HEK293 (cell line): Measurements from ENCODE around the gene KDM2B.

Experiments
- CTCF ChIA-PET: fragments of 350-600 bp; formaldehyde crosslinking; extraction: SDS; loops from one replicate; lab custom pipeline; 2021; ENCODE audit warnings: antibody characterized with exemption; lab: Yijun Ruan, JAX
- POLR2A ChIA-PET: fragments of 300-600 bp; formaldehyde crosslinking; extraction: SDS; loops from one replicate; lab custom pipeline; 2020; ENCODE audit warnings: antibody characterized with exemption, inconsistent platforms; lab: Yijun Ruan, JAX
- H3K27ac ChIP-seq: fragments of 200-500 bp; sonication (Bioruptor generic); 2 replicates; pipeline ENCODE4 v1.5.1; 2014; ENCODE audit warnings: low read depth, low read length, control low read depth, inconsistent platforms; ENCODE audit errors: extremely low read depth
- H3K36me3 ChIP-seq, 2 experiments: fragments of 200-500 bp in 1 of 2; sonication (Bioruptor generic) in 1 of 2; 1 replicate in 1 of 2; 2 replicates in 1 of 2; pipeline ENCODE4 v1.5.1; 2014 to 2017; ENCODE audit warnings: inconsistent platforms in 2 of 2, low read length in 2 of 2; ENCODE audit not compliant: control insufficient read depth in 2 of 2, insufficient read depth in 1 of 2
- H3K4me1 ChIP-seq: fragments of 200-500 bp; sonication (Bioruptor generic); 2 replicates; pipeline ENCODE4 v1.5.1; 2014; ENCODE audit warnings: mild to moderate bottlenecking, low read length, inconsistent platforms; ENCODE audit not compliant: control insufficient read depth, insufficient read depth
- H3K4me3 ChIP-seq: 2 replicates; pipeline ENCODE4 v1.5.1; 2011; ENCODE audit warnings: low read depth, mild to moderate bottlenecking, control low read depth, low read length, moderate library complexity
- H3K9me3 ChIP-seq: fragments of 200-500 bp; sonication (Bioruptor generic); 2 replicates; pipeline ENCODE4 v1.5.1; 2014; ENCODE audit warnings: low read depth, low read length, inconsistent platforms; ENCODE audit not compliant: control insufficient read depth, insufficient read depth
- MZF1 ChIP-seq: fragments of 450-650 bp; formaldehyde crosslinking; IDR thresholded peaks from 2 replicates; pipeline ENCODE4 v1.5.1; 2017; ENCODE audit warnings: missing biosample characterization, missing genetic modification characterization, borderline replicate concordance
- SETDB1 ChIP-seq: IDR thresholded peaks from one replicate; pipeline ENCODE4 v1.6.1; 2017; ENCODE audit warnings: mild to moderate bottlenecking, low read length, moderate library complexity, mixed read lengths; ENCODE audit not compliant: insufficient read length
- ZBTB49 ChIP-seq: fragments of 450-650 bp; formaldehyde crosslinking; IDR thresholded peaks from 2 replicates; pipeline ENCODE4 v1.5.1; 2016; ENCODE audit warnings: missing biosample characterization, missing genetic modification characterization, low read depth
- ZBTB7A ChIP-seq: fragments of 450-650 bp; formaldehyde crosslinking; IDR thresholded peaks from 2 replicates; pipeline ENCODE4 v1.5.1; 2016; ENCODE audit warnings: low read depth, missing biosample characterization, missing genetic modification characterization
- ZEB2 ChIP-seq: fragments of 450-650 bp; formaldehyde crosslinking; IDR thresholded peaks from 2 replicates; pipeline ENCODE4 v1.5.1; 2016; ENCODE audit warnings: missing biosample characterization, missing genetic modification characterization
- ZNF10 ChIP-seq: fragments of 450-650 bp; formaldehyde crosslinking; IDR thresholded peaks from 2 replicates; pipeline ENCODE4 v1.5.1; 2017; ENCODE audit warnings: missing biosample characterization, missing genetic modification characterization
- ZNF121 ChIP-seq: fragments of 450-650 bp; formaldehyde crosslinking; IDR thresholded peaks from 2 replicates; pipeline ENCODE4 v1.5.1; 2016; ENCODE audit warnings: missing biosample characterization, missing genetic modification characterization
- ZNF140 ChIP-seq: fragments of 450-650 bp; formaldehyde crosslinking; IDR thresholded peaks from 2 replicates; pipeline ENCODE4 v1.5.1; 2016; ENCODE audit warnings: missing biosample characterization, missing genetic modification characterization
- ZNF18 ChIP-seq: fragments of 450-650 bp; formaldehyde crosslinking; IDR thresholded peaks from 2 replicates; pipeline ENCODE4 v1.5.1; 2016; ENCODE audit warnings: missing biosample characterization, missing genetic modification characterization
- ZNF221 ChIP-seq: fragments of 450-650 bp; formaldehyde crosslinking; IDR thresholded peaks from 2 replicates; pipeline ENCODE4 v1.5.1; 2017; ENCODE audit warnings: missing biosample characterization, missing genetic modification characterization, borderline replicate concordance
- ZNF23 ChIP-seq: fragments of 450-650 bp; formaldehyde crosslinking; IDR thresholded peaks from 2 replicates; pipeline ENCODE4 v1.5.1; 2016; ENCODE audit warnings: missing biosample characterization, missing genetic modification characterization, borderline replicate concordance
- ZNF248 ChIP-seq: fragments of 450-650 bp; formaldehyde crosslinking; IDR thresholded peaks from 2 replicates; pipeline ENCODE4 v1.5.1; 2017; ENCODE audit warnings: missing biosample characterization, missing genetic modification characterization
- ZNF624 ChIP-seq: fragments of 450-650 bp; formaldehyde crosslinking; IDR thresholded peaks from 2 replicates; pipeline ENCODE4 v1.5.1; 2017; ENCODE audit warnings: missing biosample characterization, missing genetic modification characterization
- ZNF629 ChIP-seq: fragments of 450-650 bp; formaldehyde crosslinking; IDR thresholded peaks from 2 replicates; pipeline ENCODE4 v1.5.1; 2017; ENCODE audit warnings: missing biosample characterization, missing genetic modification characterization
- ZNF664 ChIP-seq: fragments of 450-650 bp; formaldehyde crosslinking; IDR thresholded peaks from 2 replicates; pipeline ENCODE4 v1.5.1; 2016; ENCODE audit warnings: missing biosample characterization, missing genetic modification characterization
- ZNF707 ChIP-seq: fragments of 450-650 bp; formaldehyde crosslinking; IDR thresholded peaks from 2 replicates; pipeline ENCODE4 v1.5.1; 2016; ENCODE audit warnings: missing biosample characterization, missing genetic modification characterization
- ZNF792 ChIP-seq: fragments of 450-650 bp; formaldehyde crosslinking; IDR thresholded peaks from 2 replicates; pipeline ENCODE4 v1.5.1; 2016; ENCODE audit warnings: missing biosample characterization, missing genetic modification characterization
- TF ChIP-seq, protein P1 (sequence below): fragments of 450-650 bp; formaldehyde crosslinking; optimal IDR thresholded peaks from 2 replicates; pipeline ENCODE3; 2016; ENCODE audit warnings: missing biosample characterization, mild to moderate bottlenecking, missing genetic modification characterization
- TF ChIP-seq, protein P2 (sequence below): fragments of 450-650 bp; formaldehyde crosslinking; IDR thresholded peaks from 2 replicates; pipeline ENCODE4 v1.5.1; 2016; ENCODE audit warnings: missing biosample characterization, missing genetic modification characterization

KDM2B gene

GRCh38 chr12:121439715-121440114 lies 141.1 kb downstream of the KDM2B start:
- peaks cover 30 to 82% of the 10 kb centered on the region in 2 experiments for H3K36me3 ChIP-seq
- no peak for TF ChIP-seq ZNF121
- TF ChIP-seq, all 188 proteins: peak for 0
- POLR2A ChIA-PET, result no interaction called here
- Histone ChIP-seq H3K4me1 (no peaks in the 10 kb centered on the region), H3K9me3 (no peaks in the 10 kb centered on the region), H3K27ac (no peak overlapping the region), H3K4me3 (no peak overlapping the region)
- CTCF ChIA-PET, result interaction anchor here (0.6 kb wide), 1 partner anchor 240 kb away, joined by 4 read pairs; no protein-coding TSS in a partner anchor

- Histone ChIP-seq H3K4me1 (no peaks in the 10 kb centered on the region), H3K9me3 (no peaks in the 10 kb centered on the region)
- TF ChIP-seq ZNF792 (tag by site-specific recombination), result no peak
- TF ChIP-seq, protein P1, sequence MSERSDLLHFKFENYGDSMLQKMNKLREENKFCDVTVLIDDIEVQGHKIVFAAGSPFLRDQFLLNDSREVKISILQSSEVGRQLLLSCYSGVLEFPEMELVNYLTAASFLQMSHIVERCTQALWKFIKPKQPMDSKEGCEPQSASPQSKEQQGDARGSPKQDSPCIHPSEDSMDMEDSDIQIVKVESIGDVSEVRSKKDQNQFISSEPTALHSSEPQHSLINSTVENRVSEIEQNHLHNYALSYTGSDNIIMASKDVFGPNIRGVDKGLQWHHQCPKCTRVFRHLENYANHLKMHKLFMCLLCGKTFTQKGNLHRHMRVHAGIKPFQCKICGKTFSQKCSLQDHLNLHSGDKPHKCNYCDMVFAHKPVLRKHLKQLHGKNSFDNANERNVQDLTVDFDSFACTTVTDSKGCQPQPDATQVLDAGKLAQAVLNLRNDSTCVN (tag by site-specific recombination), result no peak
- TF ChIP-seq, protein P2, sequence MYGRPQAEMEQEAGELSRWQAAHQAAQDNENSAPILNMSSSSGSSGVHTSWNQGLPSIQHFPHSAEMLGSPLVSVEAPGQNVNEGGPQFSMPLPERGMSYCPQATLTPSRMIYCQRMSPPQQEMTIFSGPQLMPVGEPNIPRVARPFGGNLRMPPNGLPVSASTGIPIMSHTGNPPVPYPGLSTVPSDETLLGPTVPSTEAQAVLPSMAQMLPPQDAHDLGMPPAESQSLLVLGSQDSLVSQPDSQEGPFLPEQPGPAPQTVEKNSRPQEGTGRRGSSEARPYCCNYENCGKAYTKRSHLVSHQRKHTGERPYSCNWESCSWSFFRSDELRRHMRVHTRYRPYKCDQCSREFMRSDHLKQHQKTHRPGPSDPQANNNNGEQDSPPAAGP, result no peak
- TF ChIP-seq ZNF140 (tag by site-specific recombination), result no peak
- TF ChIP-seq ZNF664 (tag by site-specific recombination), result no peak
- no peak for TF ChIP-seq ZEB2
- TF ChIP-seq ZNF629, result no peak
- TF ChIP-seq ZBTB49 (tag by site-specific recombination), result no peak
- TF ChIP-seq ZNF221 (tag by site-specific recombination), result no peak
- no peak for TF ChIP-seq ZNF23 (tag by site-specific recombination)
- TF ChIP-seq SETDB1, result no peak
- no peak for TF ChIP-seq ZNF18 (tag by site-specific recombination)
- no peak for TF ChIP-seq ZNF248 (tag by site-specific recombination)
- TF ChIP-seq ZNF707, result no peak
- TF ChIP-seq ZNF10 (tag by site-specific recombination), result no peak
- TF ChIP-seq ZBTB7A (tag by site-specific recombination), result no peak
- no peak for TF ChIP-seq MZF1 (tag by site-specific recombination)
- no peak for TF ChIP-seq ZNF624 (tag by site-specific recombination)
- TF ChIP-seq, all 188 proteins: peak for 0
- H3K36me3 ChIP-seq, result peaks cover 38 to 78% of the 10 kb centered on the region in 2 experiments
- ChIA-PET CTCF (interaction anchor here (0.7 kb wide), 1 partner anchor 1902 kb away, joined by 4 read pairs; no protein-coding TSS in a partner anchor), POLR2A (interaction anchor here (0.7 kb wide), 1 partner anchor 39 kb away, joined by 3 read pairs; the partner anchor contains the start of gene RNF34)
- H3K4me3 ChIP-seq, result no peak overlapping the region
- no peak overlapping the region for H3K27ac ChIP-seq
Measured at GRCh38 chr12:121438905-121439304, 141.9 kb downstream of the KDM2B start.
